ENCODE results near the gene MRPL19. TPM values are rescaled to one million over a fixed set of nuclear protein-coding genes. Genes with fewer than 3 reads are reported as not detected.

MRPL19 gene
- polyA plus RNA-seq, 3 donors, result 4.5 to 25.0 (median 25.0) TPM

GRCh38 chr2:75641587-75641986 lies 5.0 kb upstream of the MRPL19 start:
- Histone ChIP-seq H3K27ac (ENCODE audit: low read depth in 1 of 2, low read length in 2 of 2) (no peak overlapping the region), H2AFZ (ENCODE audit: insufficient read depth, low read depth, low read length, poor library complexity, severe bottlenecking) (no peak overlapping the region), H3K4me2 (replicated peaks; ENCODE audit: extremely low read depth, low read length, poor library complexity, severe bottlenecking) (no peak overlapping the region), H3K9me3 (replicated peaks in 1 of 2; ENCODE audit: control insufficient read depth in 1 of 2, insufficient read depth in 1 of 2, low read length in 2 of 2) (no peaks in the 10 kb centered on the region), H3K27me3 (ENCODE audit: control insufficient read depth in 2 of 2, insufficient read depth in 2 of 2, low read length in 2 of 2) (peaks cover 0 to 2% of the 10 kb centered on the region in 2 donors), H4K20me1 (ENCODE audit: insufficient read depth, low read length) (no peaks in the 10 kb centered on the region), H3K36me3 (replicated peaks in 1 of 2; ENCODE audit: control insufficient read depth in 1 of 2, insufficient read depth in 2 of 2, low read length in 2 of 2) (no peaks in the 10 kb centered on the region), H3K4me3 (replicated peaks in 1 of 3; ENCODE audit: low read depth in 2 of 3, low read length in 3 of 3) (no peak overlapping the region), H3K9ac (ENCODE audit: insufficient read depth, low read length, poor library complexity, severe bottlenecking) (no peak overlapping the region), H3K4me1 (ENCODE audit: control insufficient read depth in 1 of 2, insufficient read depth in 2 of 2, low read length in 2 of 2) (peaks cover 0 to 4% of the 10 kb centered on the region in 2 donors), H3K79me2 (ENCODE audit: insufficient read depth, low read length) (peaks cover under 1% of the 10 kb centered on the region)
- intact Hi-C loops (cut with micrococcal nuclease), result no loop called here
- H3K27ac Mint-ChIP-seq, result no peak overlapping the region
- no CpG with 5 or more reads among the region's 1 CpG for WGBS (ENCODE audit: insufficient coverage)
- H3K36me3 Mint-ChIP-seq, result no peaks in the 10 kb centered on the region
- no peak for DNase-seq
- no peaks in the 10 kb centered on the region for H3K4me1 Mint-ChIP-seq
- H3K9me3 Mint-ChIP-seq, result peaks cover 0 to 3% (median 0%) of the 10 kb centered on the region in 7 donors
- TF ChIP-seq CTCF (IDR thresholded peaks at IDR 0.05), result no peak
- H3K4me3 Mint-ChIP-seq, result no peak overlapping the region
- H3K27me3 Mint-ChIP-seq (ENCODE audit: low read depth in 3 of 3), result peaks cover 7 to 13% (median 12%) of the 10 kb centered on the region in 3 donors

GRCh38 chr2:75643980-75644379 lies 2.6 kb upstream of the MRPL19 start:
- no peaks in the 10 kb centered on the region for H3K27me3 ChIP-seq (ENCODE audit: control insufficient read depth in 2 of 2, insufficient read depth in 2 of 2, low read length in 2 of 2)
- no peak overlapping the region for H3K9ac ChIP-seq (ENCODE audit: insufficient read depth, low read length, poor library complexity, severe bottlenecking)
- no peak for TF ChIP-seq CTCF (IDR thresholded peaks at IDR 0.05)
- no peak for DNase-seq
- no peak overlapping the region for H3K4me3 Mint-ChIP-seq
- H3K9me3 ChIP-seq (replicated peaks in 1 of 2; ENCODE audit: control insufficient read depth in 1 of 2, insufficient read depth in 1 of 2, low read length in 2 of 2), result no peaks in the 10 kb centered on the region
- H3K9me3 Mint-ChIP-seq, result peaks cover 0 to 3% (median 0%) of the 10 kb centered on the region in 7 donors
- H3K36me3 Mint-ChIP-seq, result peaks cover 4 to 7% of the 10 kb centered on the region in 2 donors
- peaks cover 8 to 10% of the 10 kb centered on the region in 2 donors for H3K4me1 ChIP-seq (ENCODE audit: control insufficient read depth in 1 of 2, insufficient read depth in 2 of 2, low read length in 2 of 2)
- peaks cover 6% of the 10 kb centered on the region for H3K4me1 Mint-ChIP-seq
- H3K27me3 Mint-ChIP-seq (ENCODE audit: low read depth in 3 of 3), result peaks cover 0 to 4% (median 4%) of the 10 kb centered on the region in 3 donors
- intact Hi-C loops (cut with micrococcal nuclease), result no loop called here
- peaks cover 0 to 4% of the 10 kb centered on the region in 2 donors for H3K36me3 ChIP-seq (replicated peaks in 1 of 2; ENCODE audit: control insufficient read depth in 1 of 2, insufficient read depth in 2 of 2, low read length in 2 of 2)
- H4K20me1 ChIP-seq (ENCODE audit: insufficient read depth, low read length), result no peaks in the 10 kb centered on the region
- no peak overlapping the region for H3K4me2 ChIP-seq (replicated peaks; ENCODE audit: extremely low read depth, low read length, poor library complexity, severe bottlenecking)
- H3K79me2 ChIP-seq (ENCODE audit: insufficient read depth, low read length), result peaks cover 13% of the 10 kb centered on the region
- no peak overlapping the region for H3K4me3 ChIP-seq (replicated peaks in 1 of 3; ENCODE audit: low read depth in 2 of 3, low read length in 3 of 3)
- no CpG with 5 or more reads among the region's 1 CpG for WGBS (ENCODE audit: insufficient coverage)
- no peak overlapping the region for H2AFZ ChIP-seq (ENCODE audit: insufficient read depth, low read depth, low read length, poor library complexity, severe bottlenecking)
- no peak overlapping the region for H3K27ac Mint-ChIP-seq
- no peak overlapping the region for H3K27ac ChIP-seq (ENCODE audit: low read depth in 1 of 2, low read length in 2 of 2)

Measured in CD14-positive monocyte (primary cell).